Skeletal muscle satellite cell (primary cell): ENCODE measurements around the gene OR12D2.
"Not testable (repeated sequence)": the region's sequence is repeated elsewhere in the genome, so short reads cannot be mapped to it uniquely, and the experiment has no call there.

Experiments used
- H3K27me3 ChIP-seq: 2 replicates; pipeline ENCODE4 v1.7.0; 2013; ENCODE audit warnings: low read length; ENCODE audit not compliant: control insufficient read depth, insufficient read depth
- H3K36me3 ChIP-seq: 2 replicates; pipeline ENCODE4 v1.7.0; 2013; ENCODE audit warnings: mild to moderate bottlenecking, control low read depth, low read length; ENCODE audit not compliant: insufficient read depth
- H3K4me1 ChIP-seq: 2 replicates; pipeline ENCODE4 v1.7.0; 2013; ENCODE audit warnings: low read length; ENCODE audit not compliant: control insufficient read depth, insufficient read depth
- H3K4me2 ChIP-seq: 2 replicates; pipeline ENCODE4 v1.7.0; 2013; ENCODE audit warnings: mild to moderate bottlenecking, low read length
- H3K4me3 ChIP-seq: 2 replicates; pipeline ENCODE4 v1.7.0; 2013; ENCODE audit warnings: low read length
- H3K9ac ChIP-seq: 2 replicates; pipeline ENCODE4 v1.7.0; 2013; ENCODE audit warnings: mild to moderate bottlenecking, low read depth, low read length, moderate library complexity
- H3K9me3 ChIP-seq: replicated peaks from 2 replicates; pipeline ENCODE4 v1.7.0; 2013; ENCODE audit warnings: mild to moderate bottlenecking, control low read depth, low read length

The OR12D2 gene

GRCh38 chr6:29424168-29424567, 28.7 kb downstream of the OR12D2 start:
- H3K4me1 ChIP-seq = no peaks in the 10 kb centered on the region
- no peaks in the 10 kb centered on the region for H3K36me3 ChIP-seq
- no peak overlapping the region for H3K4me3 ChIP-seq
- no peak overlapping the region for H3K9ac ChIP-seq
- no peak overlapping the region for H3K4me2 ChIP-seq
- H3K27me3 ChIP-seq = no peaks in the 10 kb centered on the region
- no peaks in the 10 kb centered on the region for H3K9me3 ChIP-seq

GRCh38 chr6:29424575-29424974, 29.1 kb downstream of the OR12D2 start:
- Histone ChIP-seq H3K9ac (no peak overlapping the region), H3K36me3 (no peaks in the 10 kb centered on the region), H3K9me3 (no peaks in the 10 kb centered on the region), H3K27me3 (no peaks in the 10 kb centered on the region), H3K4me3 (no peak overlapping the region), H3K4me1 (no peaks in the 10 kb centered on the region), H3K4me2 (no peak overlapping the region)

GRCh38 chr6:29425075-29425474, 29.6 kb downstream of the OR12D2 start:
- Histone ChIP-seq H3K36me3 (no peaks in the 10 kb centered on the region), H3K9ac (no peak overlapping the region), H3K27me3 (no peaks in the 10 kb centered on the region), H3K4me1 (no peaks in the 10 kb centered on the region), H3K4me2 (no peak overlapping the region), H3K4me3 (no peak overlapping the region), H3K9me3 (no peaks in the 10 kb centered on the region)

GRCh38 chr6:29426654-29427053, 31.2 kb downstream of the OR12D2 start:
- Histone ChIP-seq H3K4me1 (no peaks in the 10 kb centered on the region), H3K9me3 (no peaks in the 10 kb centered on the region), H3K4me2 (no peak overlapping the region), H3K4me3 (no peak overlapping the region), H3K9ac (no peak overlapping the region), H3K36me3 (no peaks in the 10 kb centered on the region), H3K27me3 (no peaks in the 10 kb centered on the region)

- not testable (repeated sequence) for H3K36me3 ChIP-seq, H3K9me3 ChIP-seq
Observed at GRCh38 chr6:29436730-29437129, 41.3 kb downstream of the OR12D2 start.

GRCh38 chr6:29439006-29439405, 43.6 kb downstream of the OR12D2 start, which contains the start of gene OR10C1:
OR10C1 (plus strand) TSS chr6:29439306; CDS start chr6:29440016, 710 bp downstream.
- H3K9ac ChIP-seq = no peak within 1 kb of the TSS
- H3K4me1 ChIP-seq = no peaks in the 10 kb centered on the region
- H3K27me3 ChIP-seq = no peaks in the 10 kb centered on the region
- H3K9me3 ChIP-seq = no peaks in the 10 kb centered on the region
- no peak within 1 kb of the TSS for H3K4me3 ChIP-seq
- H3K4me2 ChIP-seq = no peak within 1 kb of the TSS
- H3K36me3 ChIP-seq = no peaks in the 10 kb centered on the region

More at GRCh38 chr6:29436730-29437129, 41.3 kb downstream of the OR12D2 start:
- H3K4me3 ChIP-seq, H3K27me3 ChIP-seq, H3K4me1 ChIP-seq, H3K9ac ChIP-seq, H3K4me2 ChIP-seq: not testable (repeated sequence)

GRCh38 chr6:29442719-29443118, 47.3 kb downstream of the OR12D2 start:
- Histone ChIP-seq H3K9me3 (no peaks in the 10 kb centered on the region), H3K27me3 (no peaks in the 10 kb centered on the region), H3K9ac (no peak overlapping the region), H3K4me2 (no peak overlapping the region), H3K4me3 (no peak overlapping the region), H3K36me3 (no peaks in the 10 kb centered on the region), H3K4me1 (no peaks in the 10 kb centered on the region)

- not testable (repeated sequence) for H3K4me3 ChIP-seq, H3K9ac ChIP-seq, H3K4me1 ChIP-seq, H3K9me3 ChIP-seq, H3K4me2 ChIP-seq, H3K36me3 ChIP-seq, H3K27me3 ChIP-seq
Observed at GRCh38 chr6:29444031-29444430, 48.6 kb downstream of the OR12D2 start.
